Left cardiac atrium (tissue), 4 donors: Measurements from ENCODE around the gene PEDS1. TPM values are rescaled to one million over a fixed set of nuclear protein-coding genes. Genes with fewer than 3 reads are reported as not detected.
"Not testable (repeated sequence)": the region's sequence is repeated elsewhere in the genome, so short reads cannot be mapped to it uniquely, and the experiment has no call there.

ENCODE experiments used
- ATAC-seq, 2 donors: fragments of 200-7000 bp; cut with Tn5 transposase; one replicate each; pipeline ENCODE4 v1.9.1; 2020; ENCODE audit warnings: mild to moderate bottlenecking in 2 of 2, moderate library complexity in 2 of 2
- DNase-seq: peaks from one replicate; pipeline ENCODE4 v3.0.0-alpha.2; 2020
- intact Hi-C, 2 donors: fragments of 100-400 bp; cut with DNase I; formaldehyde crosslinking; loops; one replicate each; pipeline versions ENCODE4 v1.14.1 to v1.15.1; 2022 to 2023
- total RNA-seq, 2 donors: library from RNA; stranded (reverse); fragmentation: NEBNext Ultra II Directional; extraction: Animal tissue kit (Norgen Biotek cat#: 25700); gene quantifications; one replicate each; pipeline ENCODE4 v1.2.1, GENCODE V29; 2021
- donor health status: DM: no; HTN: yes; CAD: no.
- donor health status: DM: no; HTN: yes; CAD: no; lungs with severe emphysema.
- donor health status: DM: yes; HTN: yes; CAD: no.
- donor health status: Dilated cardiomyopathy.

PEDS1 gene
- total RNA-seq, 2 donors from 2014 or later = 17.7 to 21.8 TPM

GRCh38 chr20:50192364-50193198, 39.1 kb upstream of the PEDS1 start:
- intact Hi-C loops = loop anchor here (5.0 to 10.0 kb wide), 5 partner anchors 82 to 205 kb away; no protein-coding TSS in a partner anchor
- ATAC-seq = peak in 1 of 2 donors; percentile 14

GRCh38 chr20:50191544-50192363, 38.2 kb upstream of the PEDS1 start:
- intact Hi-C loops = loop anchor here (5.0 to 10.0 kb wide), 5 partner anchors 83 to 206 kb away; no protein-coding TSS in a partner anchor
- peak; percentile 58 for DNase-seq
- ATAC-seq = peak; percentile 2 to 11

More at GRCh38 chr20:50192364-50193198, 39.1 kb upstream of the PEDS1 start:
- DNase-seq = peak; percentile 88

- ATAC-seq (peak; percentile 0 to 20), DNase-seq (peak; percentile 76)
- intact Hi-C loops = loop anchor here (5.0 to 10.0 kb wide), 5 partner anchors 84 to 206 kb away; no protein-coding TSS in a partner anchor
Measured at GRCh38 chr20:50191065-50191543, 37.6 kb upstream of the PEDS1 start.

- intact Hi-C loops = loop anchor here (1.0 to 10.0 kb wide), 6 partner anchors 84 to 274 kb away; no protein-coding TSS in a partner anchor
- ATAC-seq (peak; percentile 71 to 81), DNase-seq (peak; percentile 91)
Measured at GRCh38 chr20:50190251-50191064, 36.9 kb upstream of the PEDS1 start, which contains the start of gene CEBPB. Gene CEBPB, plus strand, starts transcription at chr20:50190830. Its CDS starts 204 bp downstream, at chr20:50191034.

- ATAC-seq (peak in 1 of 2 donors; percentile 4), DNase-seq (peak; percentile 58)
- intact Hi-C loops = loop anchor here (1.0 to 10.0 kb wide), 9 partner anchors 85 to 555 kb away; no protein-coding TSS in a partner anchor
Measured at GRCh38 chr20:50189681-50190250, 36.2 kb upstream of the PEDS1 start.

- intact Hi-C loops = loop anchor here (5.0 to 10.0 kb wide), 3 partner anchors 388 to 556 kb away; no protein-coding TSS in a partner anchor
- ATAC-seq = no peak
- no peak for DNase-seq
Measured at GRCh38 chr20:50188879-50189680, 35.6 kb upstream of the PEDS1 start.

- DNase-seq = no peak
- ATAC-seq = no peak
- intact Hi-C loops = loop anchor here (5.0 to 10.0 kb wide), 3 partner anchors 389 to 557 kb away; no protein-coding TSS in a partner anchor
Measured at GRCh38 chr20:50188287-50188688, 34.8 kb upstream of the PEDS1 start.

GRCh38 chr20:50187403-50188051, 34.0 kb upstream of the PEDS1 start:
- DNase-seq (peak; percentile 47), ATAC-seq (no peak)
- intact Hi-C loops = loop anchor here (2.0 to 10.0 kb wide), 4 partner anchors 277 to 557 kb away; no protein-coding TSS in a partner anchor

- DNase-seq = no peak
- intact Hi-C loops = loop anchor here (1.0 to 10.0 kb wide), 5 partner anchors 276 to 558 kb away; no protein-coding TSS in a partner anchor
Measured at GRCh38 chr20:50186987-50187402, 33.5 kb upstream of the PEDS1 start.

GRCh38 chr20:50186151-50186885, 32.8 kb upstream of the PEDS1 start:
- intact Hi-C loops = loop anchor here (1.0 to 10.0 kb wide), 5 partner anchors 277 to 558 kb away; no protein-coding TSS in a partner anchor
- peak; percentile 92 for DNase-seq
- ATAC-seq = peak; percentile 9 to 22

More at GRCh38 chr20:50186987-50187402, 33.5 kb upstream of the PEDS1 start:
- no peak for ATAC-seq

GRCh38 chr20:50185426-50185825, 31.9 kb upstream of the PEDS1 start:
- no peak for DNase-seq
- ATAC-seq = no peak
- intact Hi-C loops = loop anchor here (5.0 to 10.0 kb wide), 3 partner anchors 392 to 559 kb away; no protein-coding TSS in a partner anchor

- ATAC-seq = no peak
- no peak for DNase-seq
- intact Hi-C loops = loop anchor here in 1 of 2 donors (10.0 kb wide), 1 partner anchor 562 kb away; no protein-coding TSS in a partner anchor
Measured at GRCh38 chr20:50182346-50182745, 28.8 kb upstream of the PEDS1 start.

- intact Hi-C loops = loop anchor here in 1 of 2 donors (10.0 kb wide), 1 partner anchor 563 kb away; no protein-coding TSS in a partner anchor
- ATAC-seq = no peak
- DNase-seq = no peak
Measured at GRCh38 chr20:50181344-50181743, 27.8 kb upstream of the PEDS1 start.

GRCh38 chr20:50178672-50179071, 25.1 kb upstream of the PEDS1 start:
- ATAC-seq, DNase-seq: not testable (repeated sequence)
- intact Hi-C loops = loop anchor here in 1 of 2 donors (10.0 kb wide), 1 partner anchor 194 kb away; the partner anchor contains the start of gene SNAI1
